ENCODE data around the gene NCOA3.

- no peak for TF ChIP-seq CTCF (IDR thresholded peaks at IDR 0.05 in 2 of 3, conservative IDR thresholded peaks at IDR 0.05 in 1 of 3; ENCODE audit: borderline replicate concordance in 1 of 3, insufficient read depth in 1 of 3, low read depth in 2 of 3, low read length in 2 of 3)
- TF ChIP-seq POLR2AphosphoS5 (IDR thresholded peaks at IDR 0.05; ENCODE audit: low read depth, low read length): no peak
- no peak for TF ChIP-seq ATF3 (IDR thresholded peaks at IDR 0.05)
- TF ChIP-seq ELF1 (IDR thresholded peaks at IDR 0.05; ENCODE audit: borderline replicate concordance, low read depth): no peak
- TF ChIP-seq POLR2A (IDR thresholded peaks at IDR 0.05; ENCODE audit: borderline replicate concordance, extremely low read depth, insufficient read depth, insufficient read length): no peak
- no peak for TF ChIP-seq ZNF274 (IDR thresholded peaks at IDR 0.05; ENCODE audit: low read depth, low read length)
- TF ChIP-seq SIN3A (IDR thresholded peaks at IDR 0.05; ENCODE audit: low read depth): no peak
- TF ChIP-seq REST (IDR thresholded peaks at IDR 0.05; ENCODE audit: low read depth): no peak
- TF ChIP-seq YY1 (IDR thresholded peaks at IDR 0.05; ENCODE audit: extremely low read depth, insufficient replicate concordance, low read depth, low read length): no peak
- no peak for TF ChIP-seq CEBPB (IDR thresholded peaks at IDR 0.05; ENCODE audit: low read depth)
Measured at GRCh38 chr20:47501116-47501481, 588 bp upstream of the NCOA3 start.

Data from HCT116 (cell line).